SW480 (cell line): ENCODE data around the gene KMT2A.
"Not testable (repeated sequence)": the region's sequence is repeated elsewhere in the genome, so short reads cannot be mapped to it uniquely, and the experiment has no call there.

Source experiments
- DNase-seq: peaks from one replicate; pipeline ENCODE4 v3.0.0-alpha.2; 2016; ENCODE audit warnings: low spot score

KMT2A gene

GRCh38 chr11:118435893-118436624 is at the start of gene KMT2A:
Gene KMT2A, plus strand, starts transcription at chr11:118436492. Its CDS starts 21 bp downstream, at chr11:118436513.
- DNase-seq, result peak; percentile 97

GRCh38 chr11:118396097-118396501 is 40.2 kb upstream of the KMT2A start:
- no peak for DNase-seq

GRCh38 chr11:118397448-118397847 is 38.8 kb upstream of the KMT2A start:
- DNase-seq, result no peak

- no peak for DNase-seq
These were observed 37.3 kb upstream of the KMT2A start for GRCh38 chr11:118398791-118399559.

GRCh38 chr11:118401151-118401879 is 35.0 kb upstream of the KMT2A start, which contains the start of gene ATP5MG:
Gene ATP5MG, plus strand, starts transcription at chr11:118401606. Its CDS starts 60 bp downstream, at chr11:118401666.
- peak; percentile 84 for DNase-seq

- peak; percentile 3 for DNase-seq
These were observed 34.3 kb upstream of the KMT2A start for GRCh38 chr11:118401880-118402590.

- DNase-seq, result not testable (repeated sequence)
These were observed 33.7 kb upstream of the KMT2A start for GRCh38 chr11:118402594-118402993.

- DNase-seq, result no peak
These were observed 29.6 kb upstream of the KMT2A start for GRCh38 chr11:118406599-118407166.

GRCh38 chr11:118410055-118410745 is 26.1 kb upstream of the KMT2A start:
- no peak for DNase-seq

- DNase-seq, result no peak
These were observed 24.8 kb upstream of the KMT2A start for GRCh38 chr11:118411530-118411929.

GRCh38 chr11:118412921-118413320 is 23.4 kb upstream of the KMT2A start:
- no peak for DNase-seq

- no peak for DNase-seq
These were observed 21.1 kb upstream of the KMT2A start for GRCh38 chr11:118415062-118415738.

- DNase-seq, result peak; percentile 43
These were observed 20.6 kb upstream of the KMT2A start for GRCh38 chr11:118415739-118416068.

- DNase-seq, result not testable (repeated sequence)
These were observed 19.4 kb upstream of the KMT2A start for GRCh38 chr11:118416900-118417299.

GRCh38 chr11:118417801-118418200 is 18.5 kb upstream of the KMT2A start:
- no peak for DNase-seq

GRCh38 chr11:118418766-118419165 is 17.5 kb upstream of the KMT2A start:
- DNase-seq, result no peak

GRCh38 chr11:118427707-118428106 is 8.6 kb upstream of the KMT2A start:
- DNase-seq, result no peak

GRCh38 chr11:118430956-118431355 is 5.3 kb upstream of the KMT2A start:
- DNase-seq, result no peak

- no peak for DNase-seq
These were observed 2.2 kb upstream of the KMT2A start for GRCh38 chr11:118434123-118434552.

GRCh38 chr11:118434553-118435289 is 1.6 kb upstream of the KMT2A start:
- peak; percentile 39 for DNase-seq
